Heart left ventricle (tissue), 16 donors: Measurements from ENCODE around the gene OXCT1. TPM values are rescaled to one million over a fixed set of nuclear protein-coding genes. Genes with fewer than 3 reads are reported as not detected.
A peak's percentile ranks its signal among the peaks of the same experiment; 100 is the strongest.

Source experiments
- ATAC-seq, 4 donors: fragments of 200-7000 bp; cut with Tn5 transposase; one replicate each; pipeline ENCODE4 v1.9.1; 2020 to 2022; ENCODE audit warnings: moderate library complexity in 4 of 4, mild to moderate bottlenecking in 3 of 4, moderate number of reproducible peaks in 1 of 4
- DNase-seq, 5 donors: peaks; one replicate each; pipeline ENCODE4 v3.0.0-alpha.2; 2020
- H3K27ac ChIP-seq, 12 donors: fragments of 200-600 bp; sonication (generic) in 4 of 12; one replicate each; pipeline versions ENCODE4 v1.5.0 to v1.8.0; 2016 to 2022; ENCODE audit warnings: mild to moderate bottlenecking in 2 of 12
- H3K27me3 ChIP-seq, 9 donors: fragments of 200-600 bp; sonication (generic) in 2 of 9; one replicate each; pipeline versions ENCODE4 v1.5.1 to v1.8.0; 2016 to 2022; ENCODE audit warnings: mild to moderate bottlenecking in 3 of 9
- H3K36me3 ChIP-seq, 9 donors: fragments of 200-600 bp; sonication (generic) in 2 of 9; one replicate each; pipeline versions ENCODE4 v1.5.0 to v1.8.0; 2018 to 2022; ENCODE audit warnings: mild to moderate bottlenecking in 2 of 9
- H3K4me1 ChIP-seq, 12 donors: fragments of 200-600 bp; sonication (generic) in 4 of 12; one replicate each; pipeline versions ENCODE4 v1.5.0 to v1.8.0; 2016 to 2022; ENCODE audit warnings: mild to moderate bottlenecking in 3 of 12
- H3K4me3 ChIP-seq, 12 donors: fragments of 200-600 bp; sonication (generic) in 4 of 12; one replicate each; pipeline versions ENCODE4 v1.5.0 to v1.8.0; 2017 to 2022; ENCODE audit warnings: mild to moderate bottlenecking in 9 of 12, moderate library complexity in 4 of 12
- H3K9me3 ChIP-seq, 12 donors: fragments of 200-600 bp; sonication (generic) in 4 of 12; one replicate each; pipeline versions ENCODE4 v1.5.0 to v1.8.0; 2016 to 2022; ENCODE audit warnings: mild to moderate bottlenecking in 1 of 12
- POLR2A ChIP-seq, 2 donors: fragments of 450-650 bp; IDR thresholded peaks; one replicate each; pipeline ENCODE4 v1.6.1; 2017; ENCODE audit warnings: antibody characterized with exemption in 2 of 2, mild to moderate bottlenecking in 2 of 2, moderate library complexity in 2 of 2
- WGBS, 4 donors: extraction: QIAGEN DNeasy Blood & Tissue Kit in 2 of 4; methylation state at CpG; one replicate each; pipeline versions ENCODE4 v1.1.5 to v1.1.7; 2013 to 2018; 5-methylcytosine and 5-hydroxymethylcytosine counted together
- intact Hi-C, 10 donors: fragments of 100-400 bp; cut with DNase I; formaldehyde crosslinking; loops; one replicate each; pipeline versions ENCODE4 v1.11.1 to v1.14.2; 2022
- polyA plus RNA-seq, 2 donors: library from polyadenylated mRNA; stranded (reverse); fragments of 200-250 nt; gene quantifications; one replicate each; pipeline ENCODE4 v1.2.3, GENCODE V29; 2013
- total RNA-seq, 9 donors: library from RNA; depleted of rRNA in 2 of 9; stranded (reverse); fragments of >200 nt in 2 of 9; fragmentation: NEBNext Ultra II Directional in 3 of 9; extraction: Animal tissue kit (Norgen Biotek cat#: 25700) in 3 of 9; gene quantifications; one replicate each; pipeline versions ENCODE4 v1.1.0 to v1.2.4, GENCODE V29; 2016 to 2023
- TF ChIP-seq, protein P1 (sequence below), 12 donors: fragments of 200-600 bp; sonication (generic) in 4 of 12; IDR thresholded peaks; one replicate each; pipeline versions ENCODE4 v1.5.0 to v1.8.0; 2018 to 2022; ENCODE audit warnings: antibody characterized with exemption in 12 of 12, mild to moderate bottlenecking in 5 of 12
- donor health status: ischemic (EF 13 %, LVEDD 7.1; RV severe dilation, severe dysfunction).
- donor health status: healthy with polysubstance abuse.
- donor health status: DM: no; HTN: yes; CAD: no.
- donor health status: DM: no; HTN: no; CAD: no.
- donor health status: ischemic (EF 25% LVEDD 6.9; RV normal size, moderate dysfunction).
- donor health status: ischemic (EF 25% LVEDD 5.7; RV mildly dilated, moderate dysfunction).
- donor health status: healthy.
- donor health status: DM: yes; HTN: yes; CAD: no.
- donor health status: ischemic (EF 35%, LVEDD 5.7; RV mildly dilated, moderate dysfunction).
- donor health status: nonischemic (EF 11% LVEDD 7.7; RV severe dilation, severe dysfunction).
- donor health status: DM: yes; HTN: yes; CAD: no.
- donor health status: PGD.
- donor health status: ischemic (EF 29% LVEDD 5.4; RV normal size, mild dysfunction).
- donor health status: nonischemic (EF 23%, LVEDD 6.1; RV moderate dilation, normal function).

Gene OXCT1
- total and polyA plus RNA-seq, 11 donors = 50.7 to 363 (median 188) TPM

DNA sequence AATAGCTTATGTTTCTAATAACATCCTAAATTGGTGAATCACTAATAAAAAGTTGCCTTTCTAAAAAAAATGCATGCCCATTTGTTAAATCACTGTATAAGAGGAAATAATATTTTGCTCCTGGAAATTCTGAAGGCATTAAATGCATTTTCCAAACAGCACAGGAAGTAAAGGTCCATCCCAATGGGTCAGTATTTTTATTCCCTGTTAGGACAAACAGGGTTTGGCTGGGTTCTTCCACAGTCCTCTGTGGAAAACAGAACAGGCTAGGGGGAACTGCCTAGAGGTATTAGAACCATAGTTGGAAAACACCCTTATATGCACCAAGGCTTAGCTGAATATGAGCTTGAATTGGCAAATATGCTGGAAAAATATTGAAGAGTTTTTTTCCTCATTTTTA is 85.2 kb downstream of the OXCT1 start:
- no peaks in the 10 kb centered on the region for H3K9me3 ChIP-seq
- no peak for ATAC-seq
- intact Hi-C loops = no loop called here
- DNase-seq = no peak
- no peak overlapping the region for H3K4me3 ChIP-seq
- TF ChIP-seq, protein P1, sequence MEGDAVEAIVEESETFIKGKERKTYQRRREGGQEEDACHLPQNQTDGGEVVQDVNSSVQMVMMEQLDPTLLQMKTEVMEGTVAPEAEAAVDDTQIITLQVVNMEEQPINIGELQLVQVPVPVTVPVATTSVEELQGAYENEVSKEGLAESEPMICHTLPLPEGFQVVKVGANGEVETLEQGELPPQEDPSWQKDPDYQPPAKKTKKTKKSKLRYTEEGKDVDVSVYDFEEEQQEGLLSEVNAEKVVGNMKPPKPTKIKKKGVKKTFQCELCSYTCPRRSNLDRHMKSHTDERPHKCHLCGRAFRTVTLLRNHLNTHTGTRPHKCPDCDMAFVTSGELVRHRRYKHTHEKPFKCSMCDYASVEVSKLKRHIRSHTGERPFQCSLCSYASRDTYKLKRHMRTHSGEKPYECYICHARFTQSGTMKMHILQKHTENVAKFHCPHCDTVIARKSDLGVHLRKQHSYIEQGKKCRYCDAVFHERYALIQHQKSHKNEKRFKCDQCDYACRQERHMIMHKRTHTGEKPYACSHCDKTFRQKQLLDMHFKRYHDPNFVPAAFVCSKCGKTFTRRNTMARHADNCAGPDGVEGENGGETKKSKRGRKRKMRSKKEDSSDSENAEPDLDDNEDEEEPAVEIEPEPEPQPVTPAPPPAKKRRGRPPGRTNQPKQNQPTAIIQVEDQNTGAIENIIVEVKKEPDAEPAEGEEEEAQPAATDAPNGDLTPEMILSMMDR (IDR thresholded peaks at IDR 0.05) = no peak
- TF ChIP-seq POLR2A (IDR thresholded peaks at IDR 0.05) = no peak
- H3K4me1 ChIP-seq = peaks cover 0 to 38% (median 17%) of the 10 kb centered on the region in 12 donors
- H3K36me3 ChIP-seq = peaks cover 0 to 33% (median 0%) of the 10 kb centered on the region in 9 donors
- H3K27me3 ChIP-seq = no peaks in the 10 kb centered on the region
- no peak overlapping the region for H3K27ac ChIP-seq

DNA sequence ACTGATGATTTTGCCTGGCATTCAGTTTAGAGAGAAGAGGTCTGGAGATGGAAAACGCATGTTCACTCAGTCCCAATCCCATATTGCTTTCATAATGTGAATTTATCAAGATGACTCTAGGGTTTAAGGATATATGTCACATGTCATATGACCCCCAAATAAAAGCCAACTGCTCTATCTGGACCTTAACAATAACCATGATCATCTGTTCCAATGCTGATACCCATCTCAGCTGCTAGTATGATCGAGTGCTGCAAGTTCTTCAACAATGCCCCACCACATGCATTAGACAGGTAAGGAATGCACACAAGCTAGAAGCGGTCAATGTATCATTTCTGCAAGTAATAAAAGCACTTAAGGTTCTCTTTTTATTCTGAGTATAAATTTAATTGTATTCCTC is 91.8 kb downstream of the OXCT1 start:
- no peak overlapping the region for H3K27ac ChIP-seq
- DNase-seq = no peak
- no peaks in the 10 kb centered on the region for H3K27me3 ChIP-seq
- no peak for ATAC-seq
- no peak for TF ChIP-seq POLR2A (IDR thresholded peaks at IDR 0.05)
- TF ChIP-seq, protein P1 (IDR thresholded peaks at IDR 0.05) = no peak
- intact Hi-C loops = no loop called here
- H3K4me1 ChIP-seq = peaks cover 0 to 6% (median 0%) of the 10 kb centered on the region in 12 donors
- H3K36me3 ChIP-seq = peaks cover 0 to 19% (median 0%) of the 10 kb centered on the region in 9 donors
- 93 to 97% (median 95%) methylated on average over 3 of the region's 3 CpGs for WGBS, 4 donors
- H3K9me3 ChIP-seq = no peaks in the 10 kb centered on the region
- no peak overlapping the region for H3K4me3 ChIP-seq

DNA sequence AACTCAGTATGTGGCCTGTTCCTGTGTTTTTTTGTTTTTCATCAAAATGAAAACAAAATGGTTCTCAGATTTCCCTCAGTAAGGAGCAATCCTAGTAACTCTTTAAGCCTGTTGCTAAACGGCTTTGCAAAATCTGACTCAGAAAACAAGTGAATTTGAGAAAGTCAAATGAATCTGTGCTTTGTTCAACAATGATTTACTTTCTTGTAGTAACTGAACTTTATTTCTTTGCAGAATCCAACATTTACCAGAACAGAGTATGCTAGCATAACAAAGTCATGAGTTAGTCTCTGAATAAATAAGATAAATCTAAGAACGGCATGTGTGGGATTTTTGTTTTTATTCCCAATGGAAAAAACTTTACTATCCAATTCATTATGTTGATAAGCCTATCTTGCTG is 93.8 kb downstream of the OXCT1 start:
- peaks cover 0 to under 1% (median 0%) of the 10 kb centered on the region in 9 donors for H3K36me3 ChIP-seq
- no peak overlapping the region for H3K4me3 ChIP-seq
- H3K4me1 ChIP-seq = peaks cover 0 to 6% (median 0%) of the 10 kb centered on the region in 12 donors
- no peak for DNase-seq
- TF ChIP-seq POLR2A (IDR thresholded peaks at IDR 0.05) = no peak
- TF ChIP-seq, protein P1 (IDR thresholded peaks at IDR 0.05) = no peak
- no peak overlapping the region for H3K27ac ChIP-seq
- WGBS, 4 donors = 58 to 74% (median 67%) methylated on average over 2 of the region's 2 CpGs
- peak in 1 of 4 donors; percentile 24 for ATAC-seq
- H3K9me3 ChIP-seq = no peaks in the 10 kb centered on the region
- intact Hi-C loops = no loop called here
- no peaks in the 10 kb centered on the region for H3K27me3 ChIP-seq

DNA sequence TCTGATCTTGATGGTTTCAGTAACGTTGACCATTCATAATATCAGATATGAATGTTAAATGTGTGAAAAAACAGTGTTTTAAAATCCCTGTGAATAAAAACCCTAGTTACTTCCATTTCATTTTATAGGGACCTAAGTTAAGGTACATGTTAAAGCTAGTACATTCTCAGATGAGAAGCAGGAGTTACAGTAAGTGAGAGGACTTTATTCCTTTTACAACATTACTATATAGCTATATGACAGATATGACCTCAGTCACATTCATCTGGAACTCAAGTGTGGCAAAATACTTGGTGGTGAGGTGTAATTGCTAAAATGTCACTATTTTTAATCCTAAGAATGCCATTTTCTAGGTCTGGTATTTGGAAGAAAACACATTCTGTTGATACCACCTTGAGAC is 96.4 kb downstream of the OXCT1 start:
- H3K27me3 ChIP-seq = no peaks in the 10 kb centered on the region
- no peak overlapping the region for H3K27ac ChIP-seq
- intact Hi-C loops = no loop called here
- H3K4me3 ChIP-seq = no peak overlapping the region
- 91 to 99% (median 96%) methylated on average over 1 of the region's 1 CpG for WGBS, 4 donors
- no peaks in the 10 kb centered on the region for H3K9me3 ChIP-seq
- no peak for ATAC-seq
- no peaks in the 10 kb centered on the region for H3K36me3 ChIP-seq
- TF ChIP-seq, protein P1 (IDR thresholded peaks at IDR 0.05) = no peak
- TF ChIP-seq POLR2A (IDR thresholded peaks at IDR 0.05) = no peak
- no peak for DNase-seq
- H3K4me1 ChIP-seq = peaks cover 0 to 6% (median 0%) of the 10 kb centered on the region in 12 donors
